Measurements from ENCODE around the gene CCS. TPM values are rescaled to one million over a fixed set of nuclear protein-coding genes. Genes with fewer than 3 reads are reported as not detected.
"Not testable (repeated sequence)": the region's sequence is repeated elsewhere in the genome, so short reads cannot be mapped to it uniquely, and the experiment has no call there.

The CCS gene
- total and polyA plus RNA-seq, 2 donors (not counting 1 experiment from before 2014, with no cell fraction given): 87.8 to 174 TPM

DNA sequence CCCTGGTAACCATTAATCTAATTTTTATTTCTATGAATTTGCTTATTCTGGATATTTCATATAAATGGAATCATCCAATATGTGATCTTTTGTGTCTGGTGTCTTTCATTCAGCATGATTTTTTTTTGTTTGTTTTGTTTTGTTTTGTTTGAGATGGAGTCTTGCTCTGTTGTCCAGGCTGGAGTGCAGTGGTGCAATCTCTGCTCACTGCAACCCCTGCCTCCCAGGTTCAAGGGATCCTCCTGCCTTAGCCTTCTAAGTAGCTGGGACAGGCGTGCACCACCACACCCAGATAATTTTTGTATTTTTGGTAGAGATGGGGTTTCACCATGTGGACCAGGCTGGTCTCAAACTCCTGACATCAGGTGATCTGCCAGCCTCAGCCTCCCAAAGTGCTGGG lies 7.5 kb upstream of the CCS start:
- not testable (repeated sequence) for H3K27ac Mint-ChIP-seq; ATAC-seq (ENCODE audit: low read depth)
- POLR2A ChIA-PET: interaction anchor here (1.0 kb wide), 1 partner anchor 31 kb away, joined by 4 read pairs; the partner anchor contains the start of gene RBM14

DNA sequence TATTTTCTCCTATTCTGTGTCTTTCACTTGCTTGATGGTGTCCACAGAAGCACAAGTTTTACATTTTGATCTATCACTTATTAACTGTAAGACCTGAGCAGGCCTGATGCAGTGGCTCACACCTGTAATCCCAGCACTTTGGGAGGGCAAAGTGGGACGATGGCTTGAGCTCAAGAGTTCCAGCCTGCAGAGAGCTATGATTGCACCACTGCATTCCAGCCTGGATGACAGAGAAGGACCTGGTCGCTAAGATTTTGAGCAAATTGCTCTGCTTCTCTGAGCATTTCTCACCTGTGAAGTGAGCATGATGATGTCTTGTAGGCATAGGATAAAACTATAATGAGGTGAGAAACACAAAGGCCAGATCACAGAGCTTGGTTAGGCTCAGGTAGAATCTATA lies 6.8 kb upstream of the CCS start:
- Histone ChIP-seq H4K20me1 (ENCODE audit: control insufficient read depth, insufficient read depth, low read length, poor library complexity, severe bottlenecking) (no peaks in the 10 kb centered on the region), H3K27ac (ENCODE audit: low read length in 2 of 2) (no peak overlapping the region), H3K4me2 (replicated peaks; ENCODE audit: low read depth, low read length, poor library complexity, severe bottlenecking) (no peak overlapping the region), H3K4me3 (ENCODE audit: control extremely low read depth in 1 of 5, extremely low read depth in 1 of 5, insufficient read depth in 1 of 5, low read depth in 2 of 5, low read length in 4 of 5) (no peak overlapping the region), H3K9me3 (ENCODE audit: control extremely low read depth in 1 of 3, control insufficient read depth in 2 of 3, insufficient read depth in 1 of 3, low read length in 2 of 3) (peaks cover 3 to 14% (median 5%) of the 10 kb centered on the region in 3 donors), H3K27me3 (replicated peaks in 1 of 4; ENCODE audit: control extremely low read depth in 1 of 4, control insufficient read depth in 3 of 4, insufficient read depth in 4 of 4, low read length in 3 of 4) (peaks cover 0 to 4% (median 0%) of the 10 kb centered on the region in 4 experiments), H3K36me3 (replicated peaks in 1 of 2; ENCODE audit: control extremely low read depth in 1 of 2, control insufficient read depth in 1 of 2, extremely low read depth in 1 of 2, insufficient read depth in 2 of 2, low read length in 1 of 2) (no peaks in the 10 kb centered on the region), H3K79me2 (ENCODE audit: control insufficient read depth, insufficient read depth, low read length) (no peaks in the 10 kb centered on the region), H3K4me1 (ENCODE audit: control insufficient read depth in 2 of 2, insufficient read depth in 2 of 2, low read length in 2 of 2) (no peaks in the 10 kb centered on the region), H2AFZ (ENCODE audit: insufficient read depth, low read depth, low read length, poor library complexity, severe bottlenecking) (no peak overlapping the region), H3K9ac (ENCODE audit: low read length) (no peak overlapping the region)
- intact Hi-C loops (cut with micrococcal nuclease): no loop called here
- Mint-ChIP-seq H3K27ac (no peak overlapping the region), H3K9me3 (ENCODE audit: insufficient read depth) (peaks cover 3% of the 10 kb centered on the region), H3K4me3 (no peak overlapping the region), H3K27me3 (no peaks in the 10 kb centered on the region), H3K4me1 (no peaks in the 10 kb centered on the region)
- DNase-seq (no peak), ATAC-seq (ENCODE audit: low read depth) (no peak)
- WGBS (ENCODE audit: insufficient coverage): 58% methylated on average over 2 of the region's 2 CpGs
- CTCF ChIA-PET: interaction anchor here (0.6 to 12.2 kb wide), 2 partner anchors 52 to 94 kb away, joined by 3 to 301 read pairs; partner anchors contain the start of genes RBM4 and RBM4B
- POLR2A ChIA-PET: interaction anchor here (0.6 kb wide), 2 partner anchors 9 to 59 kb away, joined by 4 to 5 read pairs; no protein-coding TSS in a partner anchor
- TF ChIP-seq EZH2 (IDR thresholded peaks at IDR 0.05; ENCODE audit: borderline replicate concordance, insufficient read depth, low read depth, low read length, poor library complexity, severe bottlenecking): no peak
- TF ChIP-seq, protein P1, sequence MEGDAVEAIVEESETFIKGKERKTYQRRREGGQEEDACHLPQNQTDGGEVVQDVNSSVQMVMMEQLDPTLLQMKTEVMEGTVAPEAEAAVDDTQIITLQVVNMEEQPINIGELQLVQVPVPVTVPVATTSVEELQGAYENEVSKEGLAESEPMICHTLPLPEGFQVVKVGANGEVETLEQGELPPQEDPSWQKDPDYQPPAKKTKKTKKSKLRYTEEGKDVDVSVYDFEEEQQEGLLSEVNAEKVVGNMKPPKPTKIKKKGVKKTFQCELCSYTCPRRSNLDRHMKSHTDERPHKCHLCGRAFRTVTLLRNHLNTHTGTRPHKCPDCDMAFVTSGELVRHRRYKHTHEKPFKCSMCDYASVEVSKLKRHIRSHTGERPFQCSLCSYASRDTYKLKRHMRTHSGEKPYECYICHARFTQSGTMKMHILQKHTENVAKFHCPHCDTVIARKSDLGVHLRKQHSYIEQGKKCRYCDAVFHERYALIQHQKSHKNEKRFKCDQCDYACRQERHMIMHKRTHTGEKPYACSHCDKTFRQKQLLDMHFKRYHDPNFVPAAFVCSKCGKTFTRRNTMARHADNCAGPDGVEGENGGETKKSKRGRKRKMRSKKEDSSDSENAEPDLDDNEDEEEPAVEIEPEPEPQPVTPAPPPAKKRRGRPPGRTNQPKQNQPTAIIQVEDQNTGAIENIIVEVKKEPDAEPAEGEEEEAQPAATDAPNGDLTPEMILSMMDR (IDR thresholded peaks at IDR 0.05): no peak

More for the DNA sequence above, 7.5 kb upstream of the CCS start:
- H3K36me3 ChIP-seq (replicated peaks in 1 of 2; ENCODE audit: control extremely low read depth in 1 of 2, control insufficient read depth in 1 of 2, extremely low read depth in 1 of 2, insufficient read depth in 2 of 2, low read length in 1 of 2); H3K79me2 ChIP-seq (ENCODE audit: control insufficient read depth, insufficient read depth, low read length); intact Hi-C loops (cut with micrococcal nuclease); H3K9me3 Mint-ChIP-seq (ENCODE audit: insufficient read depth); H2AFZ ChIP-seq (ENCODE audit: insufficient read depth, low read depth, low read length, poor library complexity, severe bottlenecking); H3K4me1 ChIP-seq (ENCODE audit: control insufficient read depth in 2 of 2, insufficient read depth in 2 of 2, low read length in 2 of 2); H3K27me3 Mint-ChIP-seq; H3K4me2 ChIP-seq (replicated peaks; ENCODE audit: low read depth, low read length, poor library complexity, severe bottlenecking); H3K27ac ChIP-seq (ENCODE audit: low read length in 2 of 2); DNase-seq; H3K9ac ChIP-seq (ENCODE audit: low read length); H3K4me1 Mint-ChIP-seq; H3K4me3 ChIP-seq (ENCODE audit: control extremely low read depth in 1 of 5, extremely low read depth in 1 of 5, insufficient read depth in 1 of 5, low read depth in 2 of 5, low read length in 4 of 5); H3K4me3 Mint-ChIP-seq; H4K20me1 ChIP-seq (ENCODE audit: control insufficient read depth, insufficient read depth, low read length, poor library complexity, severe bottlenecking); H3K27me3 ChIP-seq (replicated peaks in 1 of 4; ENCODE audit: control extremely low read depth in 1 of 4, control insufficient read depth in 3 of 4, insufficient read depth in 4 of 4, low read length in 3 of 4): not testable (repeated sequence)
- peaks cover 3 to 14% (median 5%) of the 10 kb centered on the region in 3 donors for H3K9me3 ChIP-seq (ENCODE audit: control extremely low read depth in 1 of 3, control insufficient read depth in 2 of 3, insufficient read depth in 1 of 3, low read length in 2 of 3)
- CTCF ChIA-PET: interaction anchor here (0.8 to 12.2 kb wide), 2 partner anchors 94 to 146 kb away, joined by 3 to 301 read pairs; partner anchors contain the start of gene RBM4B
- no CpG with 5 or more reads among the region's 1 CpG for WGBS (ENCODE audit: insufficient coverage)

DNA sequence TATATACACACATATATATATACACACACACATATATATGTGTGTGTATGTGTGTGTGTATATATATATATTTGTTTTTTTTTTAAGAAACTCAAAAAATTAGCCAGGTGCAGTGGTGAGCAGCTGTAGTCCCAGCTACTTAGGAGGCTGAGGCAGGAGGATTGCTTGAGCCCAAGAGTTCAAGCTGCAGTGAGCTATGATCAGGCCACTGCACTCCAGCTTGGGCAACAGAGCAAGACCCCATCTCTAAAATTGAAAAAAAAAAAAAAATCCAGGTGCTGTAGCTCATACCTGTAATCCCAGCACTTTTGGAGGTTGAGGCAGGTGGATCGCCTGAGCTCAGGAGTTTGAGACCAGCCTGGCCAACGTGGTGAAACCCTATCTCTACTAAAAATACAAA lies 3.7 kb upstream of the CCS start:
- intact Hi-C loops (cut with micrococcal nuclease); H2AFZ ChIP-seq (ENCODE audit: insufficient read depth, low read depth, low read length, poor library complexity, severe bottlenecking); H4K20me1 ChIP-seq (ENCODE audit: control insufficient read depth, insufficient read depth, low read length, poor library complexity, severe bottlenecking); H3K27ac Mint-ChIP-seq; H3K27me3 Mint-ChIP-seq; H3K27me3 ChIP-seq (replicated peaks in 1 of 4; ENCODE audit: control extremely low read depth in 1 of 4, control insufficient read depth in 3 of 4, insufficient read depth in 4 of 4, low read length in 3 of 4); POLR2A ChIA-PET; H3K36me3 ChIP-seq (replicated peaks in 1 of 2; ENCODE audit: control extremely low read depth in 1 of 2, control insufficient read depth in 1 of 2, extremely low read depth in 1 of 2, insufficient read depth in 2 of 2, low read length in 1 of 2); H3K9me3 ChIP-seq (ENCODE audit: control extremely low read depth in 1 of 3, control insufficient read depth in 2 of 3, insufficient read depth in 1 of 3, low read length in 2 of 3); H3K4me2 ChIP-seq (replicated peaks; ENCODE audit: low read depth, low read length, poor library complexity, severe bottlenecking); H3K9me3 Mint-ChIP-seq (ENCODE audit: insufficient read depth); H3K4me3 Mint-ChIP-seq; H3K9ac ChIP-seq (ENCODE audit: low read length); H3K4me3 ChIP-seq (ENCODE audit: control extremely low read depth in 1 of 5, extremely low read depth in 1 of 5, insufficient read depth in 1 of 5, low read depth in 2 of 5, low read length in 4 of 5); ATAC-seq (ENCODE audit: low read depth); H3K27ac ChIP-seq (ENCODE audit: low read length in 2 of 2); DNase-seq: not testable (repeated sequence)
- 70% methylated on average over 2 of the region's 2 CpGs for WGBS (ENCODE audit: insufficient coverage)
- peaks cover 19% of the 10 kb centered on the region for H3K4me1 Mint-ChIP-seq
- CTCF ChIA-PET: interaction anchor here (1.1 to 3.3 kb wide), 3 partner anchors 10 to 89 kb away, joined by 3 to 11 read pairs (median 10); partner anchors contain the start of gene RBM4B
- Histone ChIP-seq H3K79me2 (ENCODE audit: control insufficient read depth, insufficient read depth, low read length) (peaks cover 28% of the 10 kb centered on the region), H3K4me1 (ENCODE audit: control insufficient read depth in 2 of 2, insufficient read depth in 2 of 2, low read length in 2 of 2) (peaks cover 14 to 18% of the 10 kb centered on the region in 2 donors)

All from B cell (primary cell).